T-cell (primary cell): ENCODE measurements around the gene TAS2R13. TPM values are rescaled to one million over a fixed set of nuclear protein-coding genes. Genes with fewer than 3 reads are reported as not detected.

ENCODE experiments used
- ATAC-seq, 4 experiments: fragments of 200-7000 bp in 3 of 4; fragments of 150-1000 bp in 1 of 4; cut with Tn5 transposase; replicated peaks in 1 of 4; 1 replicate in 3 of 4; 2 replicates in 1 of 4; pipeline ENCODE4 v1.10.0; 2021; ENCODE audit warnings: moderate library complexity in 3 of 4, mild to moderate bottlenecking in 2 of 4, moderate number of reproducible peaks in 1 of 4
- CTCF ChIA-PET, 2 donors: fragments of 300-600 bp; sonication (Branson Sonifier 250); formaldehyde crosslinking; loops; one replicate each; lab custom pipeline; 2022; ENCODE audit warnings: antibody characterized with exemption in 2 of 2; lab: Charles Lee
- POLR2A ChIA-PET, 2 donors: fragments of 300-600 bp; sonication (Branson Sonifier 250); formaldehyde crosslinking; loops; one replicate each; lab custom pipeline; 2022; ENCODE audit warnings: antibody characterized with exemption in 2 of 2; lab: Charles Lee
- DNase-seq, 35 experiments: peaks; one replicate each; pipeline versions ENCODE4 v3.0.0 to v3.0.0-alpha.2; 2013 to 2023
- H3K27ac ChIP-seq: one replicate; pipeline ENCODE4 v1.5.1; 2013; ENCODE audit warnings: low read length
- H3K27me3 ChIP-seq, 2 experiments: replicated peaks in 1 of 2; 1 replicate in 1 of 2; 2 replicates in 1 of 2; pipeline versions ENCODE4 v1.6.1 to v1.7.0; 2013; ENCODE audit warnings: low read length in 1 of 2, mixed read lengths in 1 of 2; ENCODE audit not compliant: control insufficient read depth in 2 of 2, insufficient read depth in 2 of 2; ENCODE audit errors: extremely low read depth in 1 of 2
- H3K36me3 ChIP-seq, 2 donors: 1 replicate in 1 of 2; 2 replicates in 1 of 2; pipeline versions ENCODE4 v1.6.1 to v1.7.0; 2013; ENCODE audit warnings: low read length in 1 of 2; ENCODE audit not compliant: control insufficient read depth in 2 of 2, insufficient read depth in 1 of 2; ENCODE audit errors: extremely low read depth in 1 of 2
- H3K4me1 ChIP-seq, 2 experiments: 1 replicate in 1 of 2; 2 replicates in 1 of 2; pipeline versions ENCODE4 v1.6.1 to v1.7.0; 2013; ENCODE audit warnings: low read length in 2 of 2, mixed read lengths in 1 of 2; ENCODE audit not compliant: insufficient read depth in 2 of 2, control insufficient read depth in 1 of 2; ENCODE audit errors: extremely low read depth in 1 of 2
- H3K4me3 ChIP-seq, 2 donors: 1 replicate in 1 of 2; 2 replicates in 1 of 2; pipeline versions ENCODE4 v1.5.1 to v1.7.0; 2013; ENCODE audit warnings: mild to moderate bottlenecking in 2 of 2, low read length in 1 of 2, moderate library complexity in 1 of 2; ENCODE audit not compliant: control insufficient read depth in 1 of 2; ENCODE audit errors: extremely low read depth in 1 of 2
- H3K9me3 ChIP-seq: 2 replicates; pipeline ENCODE4 v1.7.0; 2013
- H3K27ac Mint-ChIP-seq, 2 donors: one replicate each; pipeline ENCODE4 v1.8.0; 2020 to 2021; ENCODE audit warnings: mild to moderate bottlenecking in 2 of 2, mixed read lengths in 2 of 2
- H3K27me3 Mint-ChIP-seq, 2 donors: one replicate each; pipeline ENCODE4 v1.8.0; 2021 to 2022; ENCODE audit warnings: mixed read lengths in 2 of 2
- H3K36me3 Mint-ChIP-seq: one replicate; pipeline ENCODE4 v1.8.0; 2021; ENCODE audit warnings: mixed read lengths
- H3K4me1 Mint-ChIP-seq, 3 donors: one replicate each; pipeline ENCODE4 v1.8.0; 2020 to 2022; ENCODE audit warnings: mixed read lengths in 3 of 3, mild to moderate bottlenecking in 1 of 3
- H3K4me3 Mint-ChIP-seq, 3 donors: one replicate each; pipeline ENCODE4 v1.8.0; 2020 to 2022; ENCODE audit warnings: mild to moderate bottlenecking in 3 of 3, mixed read lengths in 3 of 3, moderate library complexity in 3 of 3
- H3K9me3 Mint-ChIP-seq, 3 donors: one replicate each; pipeline ENCODE4 v1.8.0; 2020 to 2022; ENCODE audit warnings: mixed read lengths in 3 of 3
- WGBS: methylation state at CpG from one replicate; pipeline ENCODE4 v1.1.5; 2013; ENCODE audit warnings: missing lambda C conversion rate; ENCODE audit not compliant: insufficient coverage; 5-methylcytosine and 5-hydroxymethylcytosine counted together
- total RNA-seq, 35 experiments: library from RNA in 6 of 35; stranded (reverse) in 6 of 35; fragments of 120-200 nt in 1 of 35; gene quantifications; one replicate each; pipeline versions ENCODE4 v1.2.1 to v1.2.4 and lab custom pipeline; 2013 to 2026

Gene TAS2R13, protein sequence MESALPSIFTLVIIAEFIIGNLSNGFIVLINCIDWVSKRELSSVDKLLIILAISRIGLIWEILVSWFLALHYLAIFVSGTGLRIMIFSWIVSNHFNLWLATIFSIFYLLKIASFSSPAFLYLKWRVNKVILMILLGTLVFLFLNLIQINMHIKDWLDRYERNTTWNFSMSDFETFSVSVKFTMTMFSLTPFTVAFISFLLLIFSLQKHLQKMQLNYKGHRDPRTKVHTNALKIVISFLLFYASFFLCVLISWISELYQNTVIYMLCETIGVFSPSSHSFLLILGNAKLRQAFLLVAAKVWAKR
- total RNA-seq, result 1 to 10 TPM in 4 of 5 donors, under 1 TPM in 1; 0.79 to 1.5 (median 1.2) TPM
- 2.9 TPM for total RNA-seq (2013)
- total RNA-seq (lab: John Stamatoyannopoulos, UW), result 0.06 to 1.4 (median 0.42) reads per million in 29 experiments

- Histone ChIP-seq H3K27me3 (no peaks in the 10 kb centered on the region), H3K4me1 (no peaks in the 10 kb centered on the region), H3K9me3 (no peaks in the 10 kb centered on the region), H3K4me3 (no peak within 1 kb of the TSS), H3K36me3 (no peaks in the 10 kb centered on the region), H3K27ac (no peak within 1 kb of the TSS)
- Mint-ChIP-seq H3K36me3 (peaks cover 53% of the 10 kb centered on the region), H3K27me3 (no peaks in the 10 kb centered on the region), H3K9me3 (peaks cover 3 to 23% (median 10%) of the 10 kb centered on the region in 3 donors), H3K4me3 (no peak within 1 kb of the TSS), H3K27ac (no peak within 1 kb of the TSS), H3K4me1 (no peaks in the 10 kb centered on the region)
- no CpG with 5 or more reads among the region's 1 CpG for WGBS
- POLR2A ChIA-PET, result no interaction called here
- no peak for DNase-seq
- CTCF ChIA-PET, result no interaction called here
- ATAC-seq, result no peak
These were observed at the start of gene TAS2R13 for GRCh38 chr12:10909462-10909861. Gene TAS2R13 (minus strand): TSS chr12:10909562. CDS start chr12:10909298, 264 bp downstream.

GRCh38 chr12:10957741-10958140 is 48.4 kb upstream of the TAS2R13 start:
- Histone ChIP-seq H3K4me1 (peaks cover 6 to 13% of the 10 kb centered on the region in 2 experiments), H3K27me3 (no peaks in the 10 kb centered on the region), H3K9me3 (no peaks in the 10 kb centered on the region), H3K27ac (no peak overlapping the region), H3K36me3 (no peaks in the 10 kb centered on the region), H3K4me3 (no peak overlapping the region)
- ChIA-PET POLR2A (no interaction called here), CTCF (interaction anchor here in 1 of 2 donors (0.6 kb wide), 1 partner anchor 9 kb away, joined by 6 read pairs; no protein-coding TSS in a partner anchor)
- ATAC-seq (no peak), DNase-seq (no peak)
- H3K4me1 Mint-ChIP-seq, result peaks cover 35 to 51% (median 47%) of the 10 kb centered on the region in 3 donors
- no peak overlapping the region for H3K4me3 Mint-ChIP-seq
- H3K27ac Mint-ChIP-seq, result no peak overlapping the region
- H3K27me3 Mint-ChIP-seq, result no peaks in the 10 kb centered on the region
- H3K36me3 Mint-ChIP-seq, result peaks cover 45% of the 10 kb centered on the region
- peaks cover 14 to 20% (median 18%) of the 10 kb centered on the region in 3 donors for H3K9me3 Mint-ChIP-seq

- Mint-ChIP-seq H3K27me3 (no peaks in the 10 kb centered on the region), H3K4me3 (no peak overlapping the region), H3K36me3 (peaks cover 48% of the 10 kb centered on the region), H3K9me3 (peaks cover 16 to 20% (median 18%) of the 10 kb centered on the region in 3 donors), H3K4me1 (peaks cover 25 to 39% (median 37%) of the 10 kb centered on the region in 3 donors), H3K27ac (no peak overlapping the region)
- POLR2A ChIA-PET, result no interaction called here
- no peaks in the 10 kb centered on the region for H3K27me3 ChIP-seq
- H3K36me3 ChIP-seq, result no peaks in the 10 kb centered on the region
- no peak overlapping the region for H3K4me3 ChIP-seq
- ATAC-seq (no peak), DNase-seq (no peak)
- CTCF ChIA-PET, result no interaction called here
- no peaks in the 10 kb centered on the region for H3K9me3 ChIP-seq
- no peak overlapping the region for H3K27ac ChIP-seq
- H3K4me1 ChIP-seq, result peaks cover 3 to 9% of the 10 kb centered on the region in 2 experiments
These were observed 46.7 kb upstream of the TAS2R13 start for GRCh38 chr12:10956085-10956484.

DNA sequence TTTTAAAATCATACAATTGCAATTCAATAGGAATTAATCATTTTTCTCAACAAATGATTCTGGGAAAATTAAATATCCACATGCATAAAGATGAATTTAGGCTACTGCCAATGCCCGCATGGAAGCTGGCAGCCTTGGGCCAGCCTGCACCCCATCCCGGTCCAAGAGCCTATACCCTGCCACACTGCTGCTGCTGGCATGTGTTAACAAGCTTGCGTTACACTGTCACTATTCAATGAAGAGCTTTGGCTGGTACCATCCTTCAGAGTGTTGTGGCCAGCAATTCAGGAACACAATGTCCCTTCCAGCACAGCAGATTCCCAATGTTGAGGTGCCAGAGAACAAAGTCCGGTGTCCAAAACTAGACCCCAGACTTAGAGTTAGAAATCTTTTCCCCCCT is 43.3 kb upstream of the TAS2R13 start:
- no peaks in the 10 kb centered on the region for H3K27me3 Mint-ChIP-seq
- H3K27ac Mint-ChIP-seq, result no peak overlapping the region
- 100% methylated on average over 4 of the region's 4 CpGs for WGBS
- ChIA-PET POLR2A (no interaction called here), CTCF (interaction anchor here in 1 of 2 donors (0.6 kb wide), 1 partner anchor 242 kb away, joined by 5 read pairs; no protein-coding TSS in a partner anchor)
- H3K9me3 Mint-ChIP-seq, result peaks cover 19 to 32% (median 28%) of the 10 kb centered on the region in 3 donors
- Histone ChIP-seq H3K4me3 (no peak overlapping the region), H3K9me3 (no peaks in the 10 kb centered on the region), H3K27me3 (no peaks in the 10 kb centered on the region), H3K36me3 (no peaks in the 10 kb centered on the region), H3K4me1 (no peaks in the 10 kb centered on the region), H3K27ac (no peak overlapping the region)
- H3K4me3 Mint-ChIP-seq, result no peak overlapping the region
- no peak for ATAC-seq
- peaks cover 8 to 19% (median 16%) of the 10 kb centered on the region in 3 donors for H3K4me1 Mint-ChIP-seq
- peaks cover 54% of the 10 kb centered on the region for H3K36me3 Mint-ChIP-seq
- no peak for DNase-seq

- Histone ChIP-seq H3K27me3 (no peaks in the 10 kb centered on the region), H3K9me3 (no peaks in the 10 kb centered on the region), H3K4me3 (no peak overlapping the region), H3K4me1 (no peaks in the 10 kb centered on the region), H3K27ac (no peak overlapping the region), H3K36me3 (no peaks in the 10 kb centered on the region)
- H3K4me1 Mint-ChIP-seq, result peaks cover 0 to 6% (median 6%) of the 10 kb centered on the region in 3 donors
- peaks cover 28% of the 10 kb centered on the region for H3K36me3 Mint-ChIP-seq
- no peak overlapping the region for H3K27ac Mint-ChIP-seq
- no peak for ATAC-seq
- DNase-seq, result no peak
- no peaks in the 10 kb centered on the region for H3K27me3 Mint-ChIP-seq
- POLR2A ChIA-PET, result interaction anchor here in 1 of 2 donors (0.5 kb wide), 1 partner anchor 381 kb away, joined by 4 read pairs; no protein-coding TSS in a partner anchor
- WGBS, result no CpG with 5 or more reads among the region's 2 CpGs
- no peak overlapping the region for H3K4me3 Mint-ChIP-seq
- CTCF ChIA-PET, result no interaction called here
- H3K9me3 Mint-ChIP-seq, result peaks cover 5 to 13% (median 12%) of the 10 kb centered on the region in 3 donors
These were observed 33.8 kb upstream of the TAS2R13 start for GRCh38 chr12:10943167-10943566.

DNA sequence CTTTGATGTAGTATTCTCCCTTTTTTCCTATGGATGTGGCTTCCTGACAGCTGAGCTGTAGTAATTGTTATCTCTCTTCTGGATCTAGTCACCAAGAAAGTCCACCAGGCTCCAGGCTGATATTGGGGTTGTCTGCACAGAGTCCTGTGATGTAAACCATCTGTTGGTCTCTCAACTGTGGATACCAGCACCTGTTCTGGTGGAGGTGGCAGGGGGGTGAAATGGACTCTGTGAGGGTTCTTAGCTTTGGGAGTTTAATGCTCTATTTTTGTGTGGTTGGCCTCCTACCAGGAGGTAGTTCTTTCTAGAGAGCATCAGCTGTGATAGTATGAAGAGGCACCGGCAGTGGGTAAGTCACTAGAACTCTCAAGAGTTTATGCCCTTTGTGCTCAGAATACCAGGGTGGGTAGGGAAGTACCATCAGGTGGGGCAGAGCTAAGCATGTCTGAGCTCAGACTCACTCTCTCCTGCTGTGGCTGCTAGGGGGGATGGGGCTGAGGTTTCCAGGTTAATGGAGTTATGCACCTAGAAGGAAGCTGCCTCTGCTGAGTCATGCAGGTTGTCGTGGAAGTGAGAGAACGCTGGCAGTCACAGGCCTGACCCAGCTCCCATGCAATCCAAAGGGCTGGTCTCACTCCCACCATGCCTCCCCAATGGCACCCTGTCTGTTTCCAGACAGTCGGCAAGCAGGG is 32.7 kb upstream of the TAS2R13 start:
- no peak for DNase-seq
- H3K36me3 Mint-ChIP-seq, result peaks cover 20% of the 10 kb centered on the region
- ChIA-PET CTCF (no interaction called here), POLR2A (no interaction called here)
- H3K4me1 Mint-ChIP-seq, result peaks cover 0 to 6% (median 6%) of the 10 kb centered on the region in 3 donors
- Histone ChIP-seq H3K4me3 (no peak overlapping the region), H3K27ac (no peak overlapping the region), H3K27me3 (no peaks in the 10 kb centered on the region), H3K36me3 (no peaks in the 10 kb centered on the region), H3K4me1 (no peaks in the 10 kb centered on the region), H3K9me3 (no peaks in the 10 kb centered on the region)
- peak in 2 of 4 experiments; percentile 19 to 31 for ATAC-seq
- H3K27me3 Mint-ChIP-seq, result no peaks in the 10 kb centered on the region
- 70% methylated on average over 4 of the region's 4 CpGs for WGBS
- H3K9me3 Mint-ChIP-seq, result peaks cover 2 to 5% (median 4%) of the 10 kb centered on the region in 3 donors
- peak overlapping the region in 1 of 2 donors; percentile 12 for H3K27ac Mint-ChIP-seq
- no peak overlapping the region for H3K4me3 Mint-ChIP-seq
